Measurements from ENCODE around the gene TRAF3. TPM values are rescaled to one million over a fixed set of nuclear protein-coding genes. Genes with fewer than 3 reads are reported as not detected.

Gene TRAF3
- polyA plus RNA-seq, 1 of the 3 experiments (the other 2 are of a cell fraction): 17.9 TPM

GRCh38 chr14:102901633-102902032 is 124.4 kb downstream of the TRAF3 start (continued):
- TF ChIP-seq REST (IDR thresholded peaks at IDR 0.05; ENCODE audit: low read depth, low read length): no peak
- TF ChIP-seq EZH2phosphoT487 (IDR thresholded peaks at IDR 0.05; ENCODE audit: borderline replicate concordance, low read depth): no peak
- TF ChIP-seq RCOR1 (IDR thresholded peaks at IDR 0.05; ENCODE audit: low read length): no peak
- no peak for TF ChIP-seq NRF1 (IDR thresholded peaks at IDR 0.05; ENCODE audit: low read depth, low read length)
- TF ChIP-seq RAD21 (IDR thresholded peaks at IDR 0.05; ENCODE audit: low read length): no peak
- no peak for TF ChIP-seq FOXM1 (IDR thresholded peaks at IDR 0.05; ENCODE audit: low read depth)
- no peak for TF ChIP-seq FOXJ3 (CRISPR knock-in tag; IDR thresholded peaks at IDR 0.05)
- no peak for TF ChIP-seq FOSL2 (IDR thresholded peaks at IDR 0.05; ENCODE audit: borderline replicate concordance, low read depth)
- no peak for TF ChIP-seq RXRA (IDR thresholded peaks at IDR 0.05; ENCODE audit: borderline replicate concordance, low read depth)

GRCh38 chr14:102902086-102902485 is 124.8 kb downstream of the TRAF3 start:
- Histone ChIP-seq H3F3A (replicated peaks; ENCODE audit: insufficient read depth) (peaks cover 3% of the 10 kb centered on the region), H3K36me3 (replicated peaks in 1 of 2; ENCODE audit: control insufficient read depth in 1 of 2, insufficient read depth in 2 of 2, low read length in 1 of 2) (peaks cover 18 to 29% of the 10 kb centered on the region in 2 experiments), H3K4me1 (ENCODE audit: control insufficient read depth in 1 of 2, insufficient read depth in 2 of 2, low read depth in 1 of 2, low read length in 1 of 2) (no peaks in the 10 kb centered on the region; a peak in 1 of 4 replicates), H3K9me2 (no peaks in the 10 kb centered on the region), H3K9ac (no peak overlapping the region), H3K27ac (ENCODE audit: low read depth in 2 of 2, low read length in 1 of 2) (no peak overlapping the region), H2AFZ (ENCODE audit: low read depth) (no peak overlapping the region), H4K20me1 (ENCODE audit: insufficient read depth) (no peaks in the 10 kb centered on the region), H3K4me3 (ENCODE audit: low read depth in 2 of 2, low read length in 1 of 2) (no peak overlapping the region), H3K79me2 (ENCODE audit: insufficient read depth) (no peaks in the 10 kb centered on the region), H3K4me2 (no peak overlapping the region), H3K27me3 (ENCODE audit: insufficient read depth) (no peaks in the 10 kb centered on the region), H3K9me3 (no peaks in the 10 kb centered on the region)
- peak; percentile 18 for DNase-seq
- 90% methylated on average over 7 of the region's 7 CpGs for WGBS (ENCODE audit: low lambda C conversion rate)
- ChIA-PET POLR2A (no interaction called here), CTCF (no interaction called here)
- no peak for TF ChIP-seq RAD21 (IDR thresholded peaks at IDR 0.05; ENCODE audit: low read length)
- TF ChIP-seq SMC3 (IDR thresholded peaks at IDR 0.05; ENCODE audit: low read depth, low read length): no peak
- TF ChIP-seq CTCF (IDR thresholded peaks at IDR 0.05): no peak
- TF ChIP-seq PBX3 (IDR thresholded peaks at IDR 0.05): no peak
- TF ChIP-seq FOSL2 (IDR thresholded peaks at IDR 0.05; ENCODE audit: borderline replicate concordance, low read depth): no peak
- no peak for TF ChIP-seq JUND (IDR thresholded peaks at IDR 0.05)
- TF ChIP-seq FOXM1 (IDR thresholded peaks at IDR 0.05; ENCODE audit: low read depth): no peak
- TF ChIP-seq NFIC (IDR thresholded peaks at IDR 0.05; ENCODE audit: borderline replicate concordance): no peak
- no peak for TF ChIP-seq TEAD4 (IDR thresholded peaks at IDR 0.05; ENCODE audit: borderline replicate concordance, insufficient read depth)

Data from SK-N-SH (cell line).